PC-3 (cell line): ENCODE results near the gene BEND3.

ENCODE experiments used
- EZH2 ChIP-seq: fragments of 300-600 bp; sonication (generic); IDR thresholded peaks from one replicate; pipeline ENCODE4 v1.6.1; 2017; ENCODE audit warnings: antibody characterized with exemption, mild to moderate bottlenecking, low read length; ENCODE audit not compliant: unreplicated experiment
- TF ChIP-seq, protein P1 (sequence below): fragments of 300-600 bp; sonication (generic); conservative IDR thresholded peaks from 2 replicates; pipeline ENCODE4 v1.5.1; 2017; ENCODE audit warnings: antibody characterized with exemption, low read depth, mild to moderate bottlenecking, low read length

DNA sequence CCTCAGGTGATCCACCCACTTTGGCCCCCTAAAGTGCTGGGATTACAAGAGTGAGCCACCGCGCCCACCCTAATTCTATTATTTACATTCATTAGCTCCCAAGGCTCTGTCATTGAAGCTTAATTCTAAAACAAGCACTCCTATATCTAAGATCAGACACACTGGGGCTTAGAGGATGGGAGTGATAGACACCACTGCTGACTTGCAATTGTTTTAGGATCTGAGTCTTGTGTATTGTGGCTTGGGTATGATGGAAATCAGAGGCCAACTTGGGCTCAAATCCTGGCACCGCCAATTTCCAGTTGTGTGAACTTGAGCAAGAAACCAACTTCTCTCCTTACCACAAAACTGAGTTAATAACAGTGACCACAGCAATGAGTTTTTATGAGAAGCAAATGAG, 52.6 kb downstream of the BEND3 start:
- TF ChIP-seq EZH2 = no peak
- TF ChIP-seq, protein P1, sequence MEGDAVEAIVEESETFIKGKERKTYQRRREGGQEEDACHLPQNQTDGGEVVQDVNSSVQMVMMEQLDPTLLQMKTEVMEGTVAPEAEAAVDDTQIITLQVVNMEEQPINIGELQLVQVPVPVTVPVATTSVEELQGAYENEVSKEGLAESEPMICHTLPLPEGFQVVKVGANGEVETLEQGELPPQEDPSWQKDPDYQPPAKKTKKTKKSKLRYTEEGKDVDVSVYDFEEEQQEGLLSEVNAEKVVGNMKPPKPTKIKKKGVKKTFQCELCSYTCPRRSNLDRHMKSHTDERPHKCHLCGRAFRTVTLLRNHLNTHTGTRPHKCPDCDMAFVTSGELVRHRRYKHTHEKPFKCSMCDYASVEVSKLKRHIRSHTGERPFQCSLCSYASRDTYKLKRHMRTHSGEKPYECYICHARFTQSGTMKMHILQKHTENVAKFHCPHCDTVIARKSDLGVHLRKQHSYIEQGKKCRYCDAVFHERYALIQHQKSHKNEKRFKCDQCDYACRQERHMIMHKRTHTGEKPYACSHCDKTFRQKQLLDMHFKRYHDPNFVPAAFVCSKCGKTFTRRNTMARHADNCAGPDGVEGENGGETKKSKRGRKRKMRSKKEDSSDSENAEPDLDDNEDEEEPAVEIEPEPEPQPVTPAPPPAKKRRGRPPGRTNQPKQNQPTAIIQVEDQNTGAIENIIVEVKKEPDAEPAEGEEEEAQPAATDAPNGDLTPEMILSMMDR = no peak
